PC-9 (cell line): ENCODE measurements around the gene CLASP1. TPM values are rescaled to one million over a fixed set of nuclear protein-coding genes. Genes with fewer than 3 reads are reported as not detected.

Source experiments
- BruUV-seq: library from RNA; stranded (reverse); fragments of 400-500 nt; replicated peaks from 2 replicates; lab custom pipeline; 2021; lab: Mats Ljungman, UMichigan
- CTCF ChIA-PET: fragments of 300-600 bp; sonication (Branson Sonifier 250); formaldehyde crosslinking; loops from one replicate; lab custom pipeline; 2022; ENCODE audit warnings: antibody characterized with exemption; lab: Charles Lee
- POLR2A ChIA-PET: fragments of 300-600 bp; sonication (Branson Sonifier 250); formaldehyde crosslinking; loops from one replicate; lab custom pipeline; 2022; ENCODE audit warnings: antibody characterized with exemption; ENCODE audit not compliant: unreplicated experiment; lab: Charles Lee
- DNase-seq, 2 experiments: peaks; one replicate each; pipeline versions ENCODE4 v3.0.0 to v3.0.0-alpha.2; 2015 to 2022; ENCODE audit warnings: mixed read lengths in 1 of 2
- H2AFZ ChIP-seq: fragments of 200-600 bp; sonication (generic); 2 replicates; pipeline ENCODE4 v1.8.1; 2017; ENCODE audit warnings: antibody characterized with exemption
- H3F3A ChIP-seq: fragments of 200-600 bp; sonication (generic); 2 replicates; pipeline ENCODE4 v1.8.1; 2017; ENCODE audit warnings: antibody characterized with exemption, mild to moderate bottlenecking, low read depth; ENCODE audit not compliant: insufficient read depth
- H3K27ac ChIP-seq: fragments of 200-600 bp; sonication (generic); 2 replicates; pipeline ENCODE4 v1.6.1; 2016; ENCODE audit warnings: mixed run types
- H3K27me3 ChIP-seq: fragments of 200-600 bp; sonication (generic); 2 replicates; pipeline ENCODE4 v1.6.1; 2016; ENCODE audit warnings: low read depth, mixed run types; ENCODE audit not compliant: insufficient read depth
- H3K36me3 ChIP-seq: fragments of 200-600 bp; sonication (generic); 2 replicates; pipeline ENCODE4 v1.6.1; 2016; ENCODE audit warnings: low read depth, mixed run types
- H3K4me1 ChIP-seq: fragments of 200-600 bp; sonication (generic); replicated peaks from 2 replicates; pipeline ENCODE4 v1.6.1; 2016; ENCODE audit warnings: mixed run types; ENCODE audit not compliant: insufficient read depth
- H3K4me2 ChIP-seq: fragments of 200-600 bp; sonication (generic); 2 replicates; pipeline ENCODE4 v1.6.1; 2017; ENCODE audit warnings: mixed run types
- H3K4me3 ChIP-seq: fragments of 200-600 bp; sonication (generic); 2 replicates; pipeline ENCODE4 v1.6.1; 2016; ENCODE audit warnings: mixed run types
- H3K79me2 ChIP-seq: fragments of 200-600 bp; sonication (generic); 2 replicates; pipeline ENCODE4 v1.6.1; 2017; ENCODE audit warnings: low read depth, mixed run types
- H3K9me2 ChIP-seq: fragments of 200-600 bp; sonication (generic); 2 replicates; pipeline ENCODE4 v1.8.1; 2017; ENCODE audit warnings: mild to moderate bottlenecking; ENCODE audit not compliant: insufficient read depth
- H3K9me3 ChIP-seq: fragments of 200-600 bp; sonication (generic); 2 replicates; pipeline ENCODE4 v1.8.1; 2016; ENCODE audit warnings: low read depth; ENCODE audit not compliant: insufficient read depth
- H4K20me1 ChIP-seq: fragments of 200-600 bp; sonication (generic); 2 replicates; pipeline ENCODE4 v1.8.1; 2017; ENCODE audit not compliant: insufficient read depth
- EZH2 ChIP-seq: fragments of 200-600 bp; sonication (generic); IDR thresholded peaks from 2 replicates; pipeline ENCODE4 v1.8.0; 2017; ENCODE audit warnings: antibody characterized with exemption, low read depth
- intact Hi-C: fragments of 100-400 bp; cut with micrococcal nuclease; formaldehyde crosslinking; loops from one replicate; pipeline ENCODE4 v1.10.0; 2022; ENCODE audit not compliant: unreplicated experiment
- total RNA-seq: library from RNA; stranded (reverse); gene quantifications from 2 replicates; pipeline ENCODE4 v1.2.3, GENCODE V29; 2021
- TF ChIP-seq, protein P1 (sequence below): fragments of 200-600 bp; sonication (generic); conservative IDR thresholded peaks from 2 replicates; pipeline ENCODE4 v1.6.1; 2017; ENCODE audit warnings: mixed run types, antibody characterized with exemption, mild to moderate bottlenecking, moderate library complexity

CLASP1 gene
- total RNA-seq, 1 experiment from 2014 or later: 61.8 TPM

DNA sequence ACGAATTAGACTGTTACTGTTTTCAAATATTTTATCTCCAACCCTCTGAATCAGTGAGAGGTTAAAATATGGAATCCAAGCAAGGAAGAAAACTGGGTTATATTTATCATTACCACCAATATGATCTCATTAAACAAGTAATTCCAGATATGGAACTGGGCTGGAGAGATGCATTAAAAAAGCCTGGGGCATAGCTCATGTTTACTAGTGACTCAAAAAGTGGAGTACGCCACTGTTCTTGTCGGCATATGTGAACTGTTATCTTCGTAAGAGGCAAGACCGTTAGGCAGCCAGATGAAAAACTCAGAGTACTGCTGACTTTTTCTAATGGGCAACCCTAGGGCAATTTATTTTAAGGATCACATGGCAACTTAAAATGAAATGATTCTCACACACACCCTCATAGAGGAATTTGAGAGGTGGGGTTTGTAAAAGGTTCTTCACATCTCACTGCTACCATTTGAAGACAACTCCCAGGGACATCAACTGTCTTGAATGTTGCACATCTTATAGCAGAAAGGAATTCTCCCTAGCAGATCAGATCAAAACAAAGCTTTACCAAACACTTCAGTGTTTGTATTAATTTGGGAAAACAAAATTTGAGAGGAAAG is 259.1 kb downstream of the CLASP1 start:
- ChIA-PET POLR2A (interaction anchor here (0.6 kb wide), 1 partner anchor 476 kb away, joined by 5 read pairs; no protein-coding TSS in a partner anchor), CTCF (interaction anchor here (0.5 to 0.6 kb wide), 2 partner anchors 293 to 329 kb away, joined by 3 to 7 read pairs; no protein-coding TSS in a partner anchor)
- Histone ChIP-seq H3K4me3 (no peak overlapping the region), H2AFZ (no peak overlapping the region), H4K20me1 (no peaks in the 10 kb centered on the region), H3F3A (peaks cover 4% of the 10 kb centered on the region; the same call in 1 of the 2 replicates), H3K9me3 (no peaks in the 10 kb centered on the region), H3K4me2 (no peak overlapping the region), H3K4me1 (no peaks in the 10 kb centered on the region), H3K79me2 (no peaks in the 10 kb centered on the region), H3K27ac (no peak overlapping the region), H3K9me2 (no peaks in the 10 kb centered on the region), H3K27me3 (no peaks in the 10 kb centered on the region), H3K36me3 (peaks cover 34% of the 10 kb centered on the region)
- TF ChIP-seq, protein P1, sequence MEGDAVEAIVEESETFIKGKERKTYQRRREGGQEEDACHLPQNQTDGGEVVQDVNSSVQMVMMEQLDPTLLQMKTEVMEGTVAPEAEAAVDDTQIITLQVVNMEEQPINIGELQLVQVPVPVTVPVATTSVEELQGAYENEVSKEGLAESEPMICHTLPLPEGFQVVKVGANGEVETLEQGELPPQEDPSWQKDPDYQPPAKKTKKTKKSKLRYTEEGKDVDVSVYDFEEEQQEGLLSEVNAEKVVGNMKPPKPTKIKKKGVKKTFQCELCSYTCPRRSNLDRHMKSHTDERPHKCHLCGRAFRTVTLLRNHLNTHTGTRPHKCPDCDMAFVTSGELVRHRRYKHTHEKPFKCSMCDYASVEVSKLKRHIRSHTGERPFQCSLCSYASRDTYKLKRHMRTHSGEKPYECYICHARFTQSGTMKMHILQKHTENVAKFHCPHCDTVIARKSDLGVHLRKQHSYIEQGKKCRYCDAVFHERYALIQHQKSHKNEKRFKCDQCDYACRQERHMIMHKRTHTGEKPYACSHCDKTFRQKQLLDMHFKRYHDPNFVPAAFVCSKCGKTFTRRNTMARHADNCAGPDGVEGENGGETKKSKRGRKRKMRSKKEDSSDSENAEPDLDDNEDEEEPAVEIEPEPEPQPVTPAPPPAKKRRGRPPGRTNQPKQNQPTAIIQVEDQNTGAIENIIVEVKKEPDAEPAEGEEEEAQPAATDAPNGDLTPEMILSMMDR: no peak
- no peak for TF ChIP-seq EZH2
- intact Hi-C loops: no loop called here
- no TSS peak for BruUV-seq
- no peak for DNase-seq

DNA sequence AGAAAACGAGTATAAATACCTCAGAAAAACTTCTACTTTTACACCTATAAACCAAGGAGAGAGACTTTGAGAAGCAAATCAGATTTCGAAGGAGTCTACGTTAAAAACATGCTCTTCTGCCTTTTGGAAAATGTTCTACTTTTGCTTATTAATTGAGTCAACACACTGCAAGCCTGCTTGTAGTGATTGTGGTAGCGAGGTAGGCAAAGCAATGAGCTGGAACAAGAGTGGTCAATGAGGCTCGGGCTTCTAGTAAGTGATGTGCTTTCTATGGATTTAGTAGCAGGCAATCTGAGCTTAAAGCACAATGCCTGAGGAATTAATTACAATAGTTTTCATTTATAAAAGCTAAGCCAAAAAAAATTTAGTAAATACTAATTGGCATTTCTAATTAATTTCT is 260.9 kb downstream of the CLASP1 start:
- Histone ChIP-seq H4K20me1 (no peaks in the 10 kb centered on the region), H3K4me2 (no peak overlapping the region), H3K9me2 (no peaks in the 10 kb centered on the region), H3K4me1 (no peaks in the 10 kb centered on the region), H3K79me2 (no peaks in the 10 kb centered on the region), H3K27ac (no peak overlapping the region), H3K27me3 (no peaks in the 10 kb centered on the region), H3K36me3 (peaks cover 27% of the 10 kb centered on the region), H3F3A (peaks cover 4% of the 10 kb centered on the region; the same call in 1 of the 2 replicates), H3K9me3 (no peaks in the 10 kb centered on the region), H2AFZ (no peak overlapping the region), H3K4me3 (no peak overlapping the region)
- DNase-seq: no peak
- ChIA-PET POLR2A (no interaction called here), CTCF (no interaction called here)
- no peak for TF ChIP-seq EZH2
- TF ChIP-seq, protein P1: no peak
- no TSS peak for BruUV-seq
- intact Hi-C loops: no loop called here

DNA sequence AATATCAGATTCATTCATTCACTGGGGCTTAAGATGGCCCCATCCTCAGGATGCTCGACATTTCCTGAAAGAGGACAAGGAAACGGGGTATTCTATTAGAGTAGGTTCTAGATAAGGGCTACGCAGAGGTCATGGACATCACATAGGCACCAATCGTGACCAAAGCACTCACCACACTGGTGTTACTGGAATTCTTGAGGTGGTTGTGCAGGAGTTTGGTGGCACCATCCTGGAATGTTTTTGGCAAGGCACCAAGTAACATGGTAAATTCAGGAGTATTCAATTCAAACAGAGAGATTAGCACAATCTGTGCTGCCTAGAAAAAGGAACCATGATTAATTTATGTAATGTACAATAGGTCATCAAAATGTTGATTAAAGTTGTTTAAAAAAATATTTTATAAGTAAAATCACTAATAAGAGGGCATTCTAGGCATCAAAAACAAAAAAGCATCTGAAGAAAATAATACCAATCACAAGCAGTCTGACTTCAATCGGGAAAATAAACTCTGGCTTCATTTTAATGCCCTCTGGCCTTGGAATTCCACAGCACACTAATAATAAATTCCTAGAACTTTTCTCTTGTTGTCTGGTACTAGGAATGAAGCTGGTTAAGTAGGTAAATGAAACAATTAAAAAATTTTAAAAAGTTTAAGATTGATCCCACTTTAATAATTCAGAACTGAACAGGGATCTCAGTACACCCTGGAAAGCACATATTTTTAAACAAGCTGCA is 261.5 kb downstream of the CLASP1 start:
- BruUV-seq: no TSS peak
- Histone ChIP-seq H3K4me3 (no peak overlapping the region), H3K79me2 (no peaks in the 10 kb centered on the region), H3K9me3 (no peaks in the 10 kb centered on the region), H3K36me3 (peaks cover 27% of the 10 kb centered on the region), H2AFZ (no peak overlapping the region), H3K9me2 (no peaks in the 10 kb centered on the region), H3K4me1 (no peaks in the 10 kb centered on the region), H3K27ac (no peak overlapping the region), H3K27me3 (no peaks in the 10 kb centered on the region), H3F3A (peaks cover 4% of the 10 kb centered on the region; the same call in 1 of the 2 replicates), H4K20me1 (no peaks in the 10 kb centered on the region), H3K4me2 (no peak overlapping the region)
- ChIA-PET CTCF (no interaction called here), POLR2A (no interaction called here)
- no peak for TF ChIP-seq EZH2
- TF ChIP-seq, protein P1: no peak
- DNase-seq: no peak
- intact Hi-C loops: no loop called here
